ENCODE measurements around the gene XRCC4. TPM values are rescaled to one million over a fixed set of nuclear protein-coding genes. Genes with fewer than 3 reads are reported as not detected.

XRCC4 gene
- total and polyA plus RNA-seq, 9 donors, result 1.5 to 4.7 (median 3.2) TPM

DNA sequence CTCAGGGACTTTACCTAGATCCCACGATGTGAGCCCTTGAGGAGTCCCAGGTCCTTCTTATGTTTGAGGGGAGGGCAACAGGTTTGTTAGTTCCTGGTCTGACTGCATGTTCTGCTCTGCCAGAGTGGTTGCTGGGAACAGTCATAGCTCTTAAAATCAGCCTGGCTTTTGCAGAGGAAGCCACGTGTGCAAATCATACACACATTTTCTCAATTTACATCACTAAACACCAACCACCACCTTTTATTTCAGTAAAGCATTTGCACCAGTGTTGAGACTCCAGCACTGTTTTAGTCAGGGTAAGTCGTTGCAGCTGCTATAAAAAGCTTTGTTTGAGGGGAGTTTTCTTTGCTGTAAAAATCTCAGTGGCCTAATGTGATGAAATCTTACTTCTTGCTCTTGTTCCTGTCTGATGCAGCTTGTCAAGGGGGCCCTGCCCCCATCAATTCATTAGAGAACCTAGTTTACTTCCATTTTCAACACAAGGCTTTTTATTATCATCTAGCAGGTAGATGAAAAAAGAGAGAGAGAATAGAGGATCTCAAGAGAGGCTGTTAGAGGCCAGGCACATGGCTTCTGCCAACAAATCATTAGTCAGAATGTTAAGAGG, 323.9 kb downstream of the XRCC4 start:
- H3K4me3 ChIP-seq, result no peak overlapping the region
- H3K27me3 ChIP-seq, result no peaks in the 10 kb centered on the region
- intact Hi-C loops (cut with DNase I), result no loop called here
- 42 to 70% (median 64%) methylated on average over 3 of the region's 3 CpGs for WGBS, 3 donors
- no peak overlapping the region for H3K27ac ChIP-seq
- no peaks in the 10 kb centered on the region for H3K9me3 ChIP-seq
- no peak for DNase-seq
- no peaks in the 10 kb centered on the region for H3K36me3 ChIP-seq
- no peaks in the 10 kb centered on the region for H3K4me1 ChIP-seq (ENCODE audit: insufficient read depth)
- TF ChIP-seq EP300 (IDR thresholded peaks at IDR 0.05) (no peak), CTCF (IDR thresholded peaks at IDR 0.05) (no peak), POLR2A (IDR thresholded peaks at IDR 0.05) (no peak)

DNA sequence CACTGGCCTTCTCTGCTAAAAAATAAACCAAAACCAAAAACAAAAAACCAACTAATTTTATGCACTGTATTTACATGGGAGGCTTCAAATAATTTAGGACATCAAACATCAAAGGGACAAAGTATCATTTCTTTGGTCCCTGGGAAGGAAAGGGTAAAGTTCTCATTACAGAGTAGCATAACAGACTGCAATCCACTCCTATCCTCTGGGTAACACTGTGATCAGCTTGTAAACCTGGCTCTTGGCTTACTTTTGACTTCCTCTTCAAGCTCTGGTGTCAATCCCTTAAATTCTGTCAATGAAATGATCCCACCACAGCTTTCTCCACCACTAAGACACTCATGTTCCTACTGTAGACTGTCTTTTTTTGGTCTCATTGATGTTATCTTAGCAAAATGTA, 324.4 kb downstream of the XRCC4 start:
- no peaks in the 10 kb centered on the region for H3K27me3 ChIP-seq
- intact Hi-C loops (cut with DNase I), result no loop called here
- no peaks in the 10 kb centered on the region for H3K36me3 ChIP-seq
- no peak overlapping the region for H3K4me3 ChIP-seq
- no peak for TF ChIP-seq EP300 (IDR thresholded peaks at IDR 0.05)
- no peak for TF ChIP-seq POLR2A (IDR thresholded peaks at IDR 0.05)
- no peak for TF ChIP-seq CTCF (IDR thresholded peaks at IDR 0.05)
- no peak for DNase-seq
- H3K4me1 ChIP-seq (ENCODE audit: insufficient read depth), result no peaks in the 10 kb centered on the region
- H3K27ac ChIP-seq, result no peak overlapping the region
- H3K9me3 ChIP-seq, result no peaks in the 10 kb centered on the region

Small RNA genes lying within 50 kb of the gene (small RNA-seq; reads per million reads assigned to genes)
- 0.20 reads per million for gene SCARNA18

Other genes with a start within 250 kb of the XRCC4 start
- 10 to 100 TPM; 17.8 to 49.2 (median 30.5) TPM for gene TMEM167A, start 153 bp upstream of the XRCC4 start, total RNA-seq
- 10 to 100 TPM; 18.5 to 35.9 TPM for gene TMEM167A, start 153 bp upstream of the XRCC4 start, polyA plus RNA-seq